H1 (cell line): ENCODE measurements around the gene VGLL1. TPM values are rescaled to one million over a fixed set of nuclear protein-coding genes. Genes with fewer than 3 reads are reported as not detected.

ENCODE experiments used
- CHD1 ChIP-seq: IDR thresholded peaks from 2 replicates; pipeline ENCODE4 v1.6.1; 2012; ENCODE audit warnings: low read depth, low read length, improper control_type of control experiment
- KDM4A ChIP-seq: IDR thresholded peaks from one replicate; pipeline ENCODE4 v1.7.1; 2012; ENCODE audit warnings: low read depth, mild to moderate bottlenecking, moderate library complexity, low read length, inconsistent platforms; ENCODE audit not compliant: severe bottlenecking
- NANOG ChIP-seq: IDR thresholded peaks from 2 replicates; pipeline ENCODE4 v1.6.1; 2011; ENCODE audit warnings: low read length, low read depth, mild to moderate bottlenecking, inconsistent platforms; ENCODE audit not compliant: insufficient read depth, poor library complexity, severe bottlenecking
- SUZ12 ChIP-seq: fragments of 200-600 bp; sonication (generic); IDR thresholded peaks from 2 replicates; pipeline ENCODE4 v1.6.1; 2012; ENCODE audit warnings: mild to moderate bottlenecking, inconsistent platforms, low read length, moderate library complexity, mixed read lengths
- TCF12 ChIP-seq: IDR thresholded peaks from 2 replicates; pipeline ENCODE4 v1.6.1; 2011; ENCODE audit warnings: low read depth, mild to moderate bottlenecking, low read length
- USF2 ChIP-seq: IDR thresholded peaks from 2 replicates; pipeline ENCODE4 v1.6.1; 2011; ENCODE audit warnings: low read length, improper control_type of control experiment
- polyA plus RNA-seq, 7 experiments: library from polyadenylated mRNA; depleted of rRNA in 3 of 7; stranded (reverse) in 5 of 7; unstranded in 2 of 7; fragments of >200 nt in 5 of 7; fragments of 200-250 nt in 2 of 7; gene quantifications; 1 replicate in 5 of 7; 2 replicates in 1 of 7; 4 replicates in 1 of 7; pipeline versions ENCODE4 v1.2.1 to v1.2.3, GENCODE V29; 2011 to 2013; ENCODE audit warnings: missing spikeins in 2 of 7, mixed read lengths in 2 of 7
- total RNA-seq: library from RNA; stranded (reverse); fragmentation: NEBNext Ultra II Directional; extraction: Animal tissue kit (Norgen Biotek cat#: 25700); gene quantifications from 2 replicates; pipeline ENCODE4 v1.2.1, GENCODE V29; 2021

VGLL1 gene
- total and polyA plus RNA-seq, 2 of the 8 experiments (the other 6 are each of a cell fraction or from before 2014, with no cell fraction given), result not detected

DNA sequence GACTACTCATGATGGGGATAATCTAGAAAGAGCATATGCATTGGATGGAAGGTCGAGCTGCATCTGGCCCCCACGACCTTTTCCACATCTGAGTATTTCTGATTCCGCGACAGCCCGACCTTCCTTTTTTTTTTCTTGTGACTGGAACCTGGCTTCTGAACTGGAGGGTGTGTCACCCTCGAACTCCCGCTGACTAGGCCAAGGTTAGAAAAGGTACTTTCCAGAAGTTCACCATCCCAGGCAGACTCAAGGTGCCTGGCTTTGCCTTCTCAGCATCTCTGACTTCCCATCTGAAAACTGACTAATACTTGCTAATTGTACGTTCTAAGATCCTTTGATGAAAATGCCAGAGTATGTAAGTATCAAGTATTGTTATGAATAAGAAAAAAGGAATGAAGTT is 66.6 kb downstream of the VGLL1 start (continued):
- TF ChIP-seq CHD1, result no peak
- no peak for TF ChIP-seq SUZ12
- no peak for TF ChIP-seq NANOG
- TF ChIP-seq USF2, result no peak
- no peak for TF ChIP-seq TCF12
- no peak for TF ChIP-seq KDM4A
